Omental fat pad (tissue), 4 donors: ENCODE results near the gene AP5Z1. TPM values are rescaled to one million over a fixed set of nuclear protein-coding genes. Genes with fewer than 3 reads are reported as not detected.

Experiments used
- ATAC-seq: fragments of 150-250 bp; one replicate; pipeline ENCODE4 v1.9.1; 2016; ENCODE audit warnings: mild to moderate bottlenecking, moderate library complexity; ENCODE audit not compliant: low FRiP score
- DNase-seq: peaks from one replicate; pipeline ENCODE4 v3.0.0-alpha.2; 2019; ENCODE audit warnings: low spot score
- total RNA-seq, 4 donors: library from RNA; depleted of rRNA; stranded (reverse); fragments of >200 nt; gene quantifications; one replicate each; pipeline ENCODE4 v1.1.0, GENCODE V29; 2016
- TF ChIP-seq, protein P1 (sequence below), 3 donors: fragments of 450-650 bp; IDR thresholded peaks; one replicate each; pipeline ENCODE4 v1.5.1; 2016 to 2017; ENCODE audit warnings: antibody characterized with exemption in 3 of 3, mild to moderate bottlenecking in 3 of 3, moderate library complexity in 2 of 3

The AP5Z1 gene
- total RNA-seq, 4 donors from 2014 or later, result 14.8 to 36.9 (median 28.1) TPM

DNA sequence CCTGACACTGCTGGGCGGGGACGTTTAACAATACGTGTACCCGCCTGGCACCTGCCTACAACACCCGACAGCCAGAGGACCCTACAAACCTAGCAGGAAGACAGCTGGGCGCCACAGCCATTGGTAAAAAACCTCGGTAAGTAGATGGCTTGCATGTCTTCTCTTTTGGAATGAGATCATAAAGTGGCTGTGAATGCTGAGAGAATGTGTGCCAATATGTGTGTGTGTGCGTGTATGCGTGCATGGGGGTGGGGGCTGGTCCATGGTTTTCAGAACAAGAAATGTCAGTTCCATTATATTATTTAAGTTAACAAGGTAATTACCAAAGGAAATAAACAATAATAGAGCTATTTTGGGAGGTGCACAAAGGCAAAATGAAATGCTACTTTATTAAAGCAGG lies 47.3 kb downstream of the AP5Z1 start:
- TF ChIP-seq, protein P1, sequence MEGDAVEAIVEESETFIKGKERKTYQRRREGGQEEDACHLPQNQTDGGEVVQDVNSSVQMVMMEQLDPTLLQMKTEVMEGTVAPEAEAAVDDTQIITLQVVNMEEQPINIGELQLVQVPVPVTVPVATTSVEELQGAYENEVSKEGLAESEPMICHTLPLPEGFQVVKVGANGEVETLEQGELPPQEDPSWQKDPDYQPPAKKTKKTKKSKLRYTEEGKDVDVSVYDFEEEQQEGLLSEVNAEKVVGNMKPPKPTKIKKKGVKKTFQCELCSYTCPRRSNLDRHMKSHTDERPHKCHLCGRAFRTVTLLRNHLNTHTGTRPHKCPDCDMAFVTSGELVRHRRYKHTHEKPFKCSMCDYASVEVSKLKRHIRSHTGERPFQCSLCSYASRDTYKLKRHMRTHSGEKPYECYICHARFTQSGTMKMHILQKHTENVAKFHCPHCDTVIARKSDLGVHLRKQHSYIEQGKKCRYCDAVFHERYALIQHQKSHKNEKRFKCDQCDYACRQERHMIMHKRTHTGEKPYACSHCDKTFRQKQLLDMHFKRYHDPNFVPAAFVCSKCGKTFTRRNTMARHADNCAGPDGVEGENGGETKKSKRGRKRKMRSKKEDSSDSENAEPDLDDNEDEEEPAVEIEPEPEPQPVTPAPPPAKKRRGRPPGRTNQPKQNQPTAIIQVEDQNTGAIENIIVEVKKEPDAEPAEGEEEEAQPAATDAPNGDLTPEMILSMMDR (IDR thresholded peaks at IDR 0.05), result no peak
- DNase-seq (no peak), ATAC-seq (no peak)

DNA sequence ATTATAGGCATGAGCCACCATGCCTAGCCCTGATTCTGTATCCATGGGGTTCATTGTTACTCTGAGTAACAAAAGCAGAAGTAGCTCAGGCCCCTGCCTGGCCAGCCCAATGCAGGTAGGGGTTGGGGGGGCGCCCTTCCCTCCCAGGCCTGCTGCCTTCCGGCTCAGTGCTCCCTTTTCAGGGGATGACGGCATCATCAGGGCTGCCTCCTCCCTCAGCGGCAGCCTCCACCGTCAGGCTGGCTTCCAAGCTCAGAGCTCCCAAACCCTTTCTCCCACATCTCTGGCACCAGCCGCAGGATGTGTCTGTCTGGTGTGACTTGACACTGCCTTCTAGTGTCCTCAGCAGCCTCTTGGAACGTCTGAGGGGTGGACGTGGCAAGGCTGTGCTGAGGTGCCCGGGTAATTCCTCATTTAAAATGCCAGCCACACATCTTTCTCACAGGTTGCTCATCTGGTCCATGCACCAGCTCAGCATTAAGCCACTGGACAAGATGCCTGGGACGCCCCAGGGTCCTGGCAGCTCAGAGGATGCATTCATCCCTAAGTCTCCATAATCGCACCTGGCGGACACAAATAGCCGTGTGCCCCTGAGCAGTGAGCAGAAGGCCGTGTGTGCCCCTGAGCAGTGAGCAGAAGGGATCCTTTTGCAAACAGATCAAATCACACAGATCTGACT lies 48.2 kb downstream of the AP5Z1 start:
- ATAC-seq (no peak), DNase-seq (no peak)
- TF ChIP-seq, protein P1 (IDR thresholded peaks at IDR 0.05), result no peak

DNA sequence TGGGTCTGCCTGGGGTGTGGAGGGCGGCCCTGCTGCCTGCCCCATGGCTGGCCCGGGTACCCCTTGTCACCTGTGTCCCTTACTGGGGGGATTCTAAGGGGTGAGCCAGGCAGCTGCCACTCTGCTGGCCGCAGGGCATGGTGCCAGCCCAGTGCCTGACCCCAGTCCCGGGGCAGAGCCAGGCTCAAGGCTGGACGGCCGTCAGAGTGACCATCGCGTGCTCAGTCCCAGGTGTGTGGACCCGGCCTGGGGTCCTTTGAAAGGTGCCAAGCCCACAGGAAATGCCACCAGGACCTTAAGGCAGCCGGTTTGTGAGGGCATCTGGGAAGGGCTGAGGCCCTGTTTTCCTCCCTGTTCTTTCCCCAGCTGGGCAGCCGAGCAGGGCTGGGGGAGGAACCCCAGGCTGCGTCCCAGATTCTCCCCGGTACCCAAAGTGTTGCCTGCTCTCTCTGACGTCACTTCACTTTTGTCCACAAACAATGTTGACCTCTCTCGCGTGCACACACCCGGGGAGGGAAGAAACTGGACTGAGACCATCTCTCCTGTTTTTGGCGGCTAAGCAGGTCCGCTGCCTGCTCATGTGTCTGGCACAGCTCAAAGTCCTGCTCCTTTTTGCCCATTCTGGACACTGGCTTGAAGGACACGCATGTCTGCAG lies 48.8 kb downstream of the AP5Z1 start:
- TF ChIP-seq, protein P1 (IDR thresholded peaks at IDR 0.05), result no peak
- ATAC-seq (no peak), DNase-seq (no peak)

DNA sequence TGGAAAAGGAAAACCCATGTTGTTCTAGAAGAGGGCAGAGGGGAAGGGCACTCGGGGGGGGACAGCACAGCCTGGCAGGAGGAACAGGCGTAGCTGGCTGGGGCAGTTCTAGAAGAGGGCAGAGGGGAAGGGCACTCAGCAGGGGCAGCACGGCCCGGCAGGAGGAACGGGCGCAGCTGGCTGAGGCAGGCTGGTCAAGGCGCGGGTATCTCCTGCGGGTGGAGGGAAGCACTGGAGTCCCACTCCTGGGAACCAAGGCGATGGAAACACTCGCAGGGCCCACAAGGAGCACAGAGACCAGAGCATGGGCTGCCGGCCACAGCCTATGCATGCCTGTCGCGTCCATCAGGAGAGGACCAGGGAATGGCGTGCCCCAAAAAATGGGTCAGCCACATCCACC lies 49.7 kb downstream of the AP5Z1 start:
- ATAC-seq (no peak), DNase-seq (no peak)
- TF ChIP-seq, protein P1 (IDR thresholded peaks at IDR 0.05), result no peak

DNA sequence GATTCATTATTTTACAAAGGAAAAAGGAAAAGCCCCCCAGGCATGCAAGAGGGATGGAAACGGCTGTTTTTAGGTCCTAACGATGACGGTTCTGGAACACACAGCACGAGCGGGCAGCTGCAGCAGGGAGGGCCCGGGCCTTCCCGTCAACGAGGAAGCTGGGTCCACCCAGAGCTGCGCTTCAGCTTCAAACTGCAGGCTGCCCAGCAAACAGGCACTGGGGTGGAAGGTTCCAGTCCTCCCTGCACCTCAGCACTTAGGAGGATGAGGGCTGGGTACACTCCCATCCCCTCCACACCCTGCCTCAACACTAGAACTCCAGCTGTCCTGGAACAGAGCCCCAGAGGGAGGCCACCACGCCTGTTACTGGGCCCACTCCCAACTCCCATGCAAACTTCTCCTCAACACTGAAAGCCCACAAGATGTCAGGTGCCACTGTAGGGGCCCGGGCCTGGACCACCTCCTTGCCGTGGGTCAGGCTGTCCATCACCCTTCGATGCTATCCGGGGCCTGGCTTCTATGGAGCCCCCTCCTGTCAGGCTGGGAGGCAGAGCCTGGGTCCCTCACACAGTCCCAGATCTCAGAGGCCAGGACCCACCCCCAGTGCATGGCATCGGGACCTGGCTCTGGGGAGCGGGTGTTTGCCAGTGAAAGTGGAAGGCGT lies 53.4 kb downstream of the AP5Z1 start:
- TF ChIP-seq, protein P1 (IDR thresholded peaks at IDR 0.05), result no peak
- peak; percentile 21 for ATAC-seq
- no peak for DNase-seq

DNA sequence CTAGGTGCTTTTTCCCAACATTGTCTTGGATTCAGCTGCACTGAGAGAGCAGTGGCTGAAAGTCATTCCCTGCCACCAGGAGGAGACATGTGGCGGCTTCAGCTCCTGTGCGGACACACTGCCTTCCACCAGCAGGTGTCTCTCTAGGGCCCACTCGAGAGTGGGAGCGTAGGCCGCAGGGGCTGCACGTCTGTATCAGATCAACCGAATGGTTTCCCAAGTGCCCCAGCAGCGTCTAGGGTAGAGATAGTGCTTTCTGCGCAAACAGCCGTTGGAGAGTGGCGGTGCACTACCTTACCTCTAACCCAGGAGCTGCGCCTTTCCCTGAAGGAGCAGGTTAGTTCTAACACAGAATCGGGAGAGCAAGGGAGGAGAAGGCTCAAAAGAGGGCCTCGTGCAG lies 54.8 kb downstream of the AP5Z1 start:
- no peak for ATAC-seq
- TF ChIP-seq, protein P1 (IDR thresholded peaks at IDR 0.05), result no peak
- DNase-seq, result no peak
